OCI-M2 (cell line): ENCODE results near the gene NEK9.
"Not testable (repeated sequence)": the region's sequence is repeated elsewhere in the genome, so short reads cannot be mapped to it uniquely, and the experiment has no call there.

Source experiments
- DNase-seq: peaks from one replicate; lab custom pipeline; 2025; ENCODE audit not compliant: unreplicated experiment; lab: John Stamatoyannopoulos, UW

The NEK9 gene

DNA sequence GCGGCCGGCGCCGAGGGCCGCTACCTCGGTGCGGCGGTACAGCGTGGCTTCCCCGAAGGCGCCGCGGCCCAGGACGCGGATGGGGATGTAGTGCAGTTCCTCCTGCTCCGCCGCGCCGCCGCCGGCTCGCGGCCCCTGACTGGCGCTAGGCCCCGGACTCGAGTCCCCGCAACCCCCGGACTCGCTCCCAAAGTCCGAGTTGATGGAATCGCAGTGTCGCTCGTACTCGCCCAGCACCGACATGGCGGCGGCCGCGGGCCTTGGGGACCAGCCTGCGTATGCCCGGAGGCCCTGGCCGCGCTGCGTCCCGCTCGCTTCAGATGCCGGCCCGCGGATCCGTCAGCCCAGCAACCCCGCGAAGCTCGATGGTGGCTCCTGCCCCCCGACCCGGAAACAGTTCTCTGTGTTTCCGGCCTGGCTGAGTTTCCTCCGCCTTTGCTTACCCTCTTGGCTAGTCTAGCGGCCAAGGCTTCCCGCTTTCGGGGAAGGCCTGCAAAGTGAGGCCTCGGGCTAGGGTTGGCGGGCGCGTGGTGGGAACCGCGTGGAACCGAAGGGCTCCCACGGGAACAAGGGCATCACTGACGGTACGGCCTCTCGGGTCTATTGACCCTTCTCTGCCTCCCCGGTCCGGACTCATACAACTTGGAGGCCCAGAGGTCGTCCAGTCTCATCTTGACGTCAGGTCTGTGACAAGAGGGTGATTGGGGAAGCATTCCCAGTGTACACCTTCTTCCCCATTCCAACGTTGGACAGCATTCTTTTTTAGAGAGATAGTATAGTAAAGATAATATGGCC is at the start of gene NEK9:
NEK9 (minus strand) TSS at position 370 of the 795 bp plus-strand sequence; CDS start at position 243, 127 bp downstream.
- peak; percentile 46 for DNase-seq

DNA sequence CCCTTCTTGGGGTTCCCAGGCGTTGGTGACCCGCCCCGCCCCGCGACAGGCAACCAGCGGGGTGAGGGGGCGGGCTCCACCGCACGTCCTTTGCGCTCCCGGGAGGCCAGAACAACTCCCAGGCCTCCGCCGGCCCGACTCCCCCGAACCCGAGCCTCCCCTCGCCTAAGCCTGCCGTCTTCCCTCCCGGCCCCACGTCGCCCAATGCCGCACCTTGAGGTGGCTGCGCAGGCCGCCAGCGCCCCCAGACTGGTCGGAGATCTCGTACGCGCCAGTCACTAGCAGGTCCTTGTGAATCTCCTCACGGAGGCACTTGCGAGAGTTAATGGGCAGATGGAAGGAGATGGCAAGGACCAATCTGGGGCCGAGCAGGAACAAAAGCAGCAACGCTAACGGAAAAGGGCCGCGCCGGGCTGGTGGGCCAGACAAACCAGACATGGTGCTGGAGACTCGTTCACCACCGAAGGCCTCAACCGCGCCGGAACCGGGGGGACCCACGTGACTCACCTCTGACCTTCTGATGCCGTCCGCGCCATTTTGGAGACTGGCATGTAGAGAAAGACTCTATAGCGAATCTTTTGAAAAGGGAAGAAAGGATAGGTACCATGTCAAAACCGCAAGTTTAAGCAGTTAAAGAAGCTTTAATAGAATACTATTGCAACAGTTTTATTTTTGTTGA is 49.4 kb upstream of the NEK9 start, which contains the start of gene TMED10:
TMED10 (minus strand) TSS at position 471 of the 679 bp plus-strand sequence; CDS start at position 438, 33 bp downstream.
- no peak for DNase-seq

DNA sequence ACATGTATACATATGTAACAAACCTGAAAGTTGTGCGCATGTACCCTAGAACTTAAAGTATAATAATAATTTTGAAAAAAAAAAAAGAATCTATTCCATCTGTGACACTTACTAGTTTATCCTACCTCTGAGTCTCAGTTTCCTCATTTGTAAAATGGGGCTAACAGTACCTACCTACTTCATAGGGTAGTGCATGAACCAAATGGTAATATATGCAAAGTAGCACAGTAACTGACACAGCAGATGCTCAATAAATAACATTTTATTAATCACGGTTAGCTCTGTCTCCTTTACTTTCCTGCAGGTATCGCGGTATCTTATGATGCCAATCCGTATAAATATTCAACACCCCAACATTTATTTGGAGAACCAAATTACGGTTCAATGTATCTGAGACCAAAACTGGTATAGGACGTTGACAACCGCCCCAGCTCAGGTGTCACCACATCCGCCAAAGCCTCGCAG is 48.9 kb upstream of the NEK9 start:
- no peak for DNase-seq

DNA sequence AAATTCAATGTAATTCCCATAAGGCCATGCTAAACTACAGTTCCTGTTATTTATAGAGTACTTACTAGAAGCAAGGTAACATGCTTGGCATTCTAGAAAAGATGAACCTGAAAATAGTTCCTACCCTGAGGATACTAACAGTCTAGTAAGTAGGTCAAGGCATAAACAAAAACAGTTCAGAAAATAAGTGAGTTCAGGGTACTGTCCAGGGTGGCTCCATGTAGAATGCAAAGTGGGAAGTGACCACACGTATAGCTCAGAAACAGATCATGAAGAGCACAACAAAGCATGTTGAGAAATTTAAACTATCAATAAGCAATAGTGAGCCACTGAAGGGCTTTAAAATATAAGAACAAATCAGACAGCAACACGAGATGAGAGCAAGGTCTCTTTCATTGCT is 47.2 kb upstream of the NEK9 start:
- no peak for DNase-seq

DNA sequence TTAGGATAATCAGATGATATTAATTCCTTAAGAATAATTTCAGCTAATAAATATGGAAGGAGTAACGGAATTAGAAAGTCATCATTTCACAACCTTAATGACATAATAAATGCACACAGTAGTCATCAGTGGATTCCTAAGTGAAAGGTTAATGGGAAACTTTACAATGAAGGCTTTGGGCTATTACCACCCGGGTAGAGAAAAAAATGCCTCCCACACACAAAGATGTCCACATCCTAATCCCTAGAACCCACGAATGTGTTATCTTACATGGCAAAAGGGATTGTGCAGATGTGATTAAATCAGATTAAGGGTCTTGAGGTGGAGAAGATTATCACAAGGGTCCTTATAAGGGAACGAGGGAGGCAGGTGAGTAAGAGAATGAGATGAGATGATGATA is 43.9 kb upstream of the NEK9 start:
- no peak for DNase-seq

DNA sequence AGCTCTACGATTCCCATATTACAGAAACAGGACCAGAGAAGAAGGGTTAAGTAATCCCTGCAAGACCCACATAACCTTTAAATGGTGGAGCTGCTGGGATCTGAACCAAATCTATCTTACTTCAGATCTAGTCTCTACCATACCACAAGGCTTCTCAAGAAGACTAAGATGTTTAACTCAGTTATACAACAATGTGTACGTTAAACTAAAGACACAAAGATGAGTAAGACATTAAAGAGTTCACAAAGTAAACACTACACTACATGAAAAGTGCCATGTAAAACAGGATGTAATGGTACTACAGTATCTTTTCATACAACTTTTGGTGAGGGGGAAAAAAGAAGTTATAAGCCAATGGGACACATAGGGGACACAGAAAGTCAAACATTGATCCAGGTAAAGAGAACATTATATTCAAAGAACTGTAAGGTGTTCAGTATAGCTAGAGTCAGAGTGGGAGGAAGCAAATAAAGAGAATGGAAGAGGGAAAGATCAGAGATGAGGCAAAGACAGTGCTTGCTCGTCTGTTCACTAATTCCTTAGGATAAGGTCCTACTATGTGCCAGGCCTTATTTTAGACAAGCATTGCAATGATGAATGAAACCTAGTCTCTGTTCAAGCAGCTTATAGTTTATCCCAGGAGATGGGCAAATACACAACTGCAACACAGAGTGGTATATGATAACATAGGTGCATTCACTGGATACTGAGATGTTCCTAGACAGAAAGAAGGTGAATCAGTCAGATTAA is 41.9 kb upstream of the NEK9 start:
- DNase-seq, result no peak

GRCh38 chr14:75167325-75167724 is 40.5 kb upstream of the NEK9 start:
- DNase-seq, result no peak

DNA sequence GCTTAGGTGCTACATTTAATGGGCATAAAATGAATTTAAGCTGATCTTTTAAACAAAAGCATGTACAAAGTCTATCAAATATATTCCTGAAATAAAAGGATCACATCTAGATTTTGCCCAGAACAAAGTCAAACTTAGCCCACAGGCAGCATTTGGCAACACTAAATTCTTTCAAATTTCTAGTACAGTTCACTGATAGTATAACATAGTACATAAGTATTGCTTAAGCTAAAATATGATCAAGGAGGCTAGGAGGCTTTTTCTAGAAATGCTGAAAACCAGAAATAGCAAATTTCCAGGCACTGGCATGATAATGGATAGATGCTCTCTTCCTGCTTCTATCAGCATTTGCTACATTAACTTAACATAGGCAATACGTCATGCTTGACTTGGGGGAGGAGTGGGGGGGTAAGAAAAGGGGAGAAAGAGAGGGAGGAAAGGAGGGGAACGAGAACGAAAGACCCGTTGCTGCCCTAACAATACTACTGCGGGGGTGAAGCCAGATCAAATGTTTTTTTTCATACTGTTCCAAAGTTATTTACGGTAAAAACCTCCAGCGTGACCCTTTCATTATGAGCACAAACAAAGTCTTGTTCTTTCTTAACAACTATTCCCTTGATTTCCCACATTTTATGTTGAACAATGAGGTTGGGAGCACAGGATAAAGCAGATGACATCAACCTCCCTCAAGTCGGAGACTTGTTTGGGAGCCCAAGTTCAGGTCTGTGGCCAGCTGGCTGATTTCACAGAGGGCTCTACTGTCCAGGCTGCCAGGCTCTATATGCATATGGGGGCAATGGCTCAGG is 38.9 kb upstream of the NEK9 start:
- no peak for DNase-seq

- DNase-seq, result no peak
Measured at GRCh38 chr14:75164809-75165208, 38.0 kb upstream of the NEK9 start.

DNA sequence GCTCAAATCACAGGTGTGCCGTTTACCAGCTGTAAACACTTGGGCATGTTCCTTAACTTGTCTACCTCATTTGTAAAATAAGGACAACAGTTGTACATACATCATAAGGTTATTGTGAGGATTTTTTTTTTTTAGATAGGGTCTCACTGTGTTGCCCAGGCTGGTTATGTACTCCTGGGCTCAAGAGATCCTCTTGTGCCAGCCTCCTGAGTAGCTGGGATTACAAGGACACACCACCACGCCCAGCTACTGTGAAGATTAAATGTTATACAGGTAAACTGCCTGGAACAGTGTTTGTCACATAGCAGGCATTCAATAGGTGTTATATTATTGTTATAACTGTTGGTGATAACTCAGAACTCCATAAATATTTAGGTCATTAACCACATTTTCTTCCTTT is 36.8 kb upstream of the NEK9 start:
- DNase-seq, result no peak

GRCh38 chr14:75162631-75163030 is 35.8 kb upstream of the NEK9 start:
- DNase-seq, result no peak

GRCh38 chr14:75158843-75159614 is 32.2 kb upstream of the NEK9 start:
- no peak for DNase-seq

- DNase-seq, result no peak
Measured at GRCh38 chr14:75156901-75157300, 30.1 kb upstream of the NEK9 start.

DNA sequence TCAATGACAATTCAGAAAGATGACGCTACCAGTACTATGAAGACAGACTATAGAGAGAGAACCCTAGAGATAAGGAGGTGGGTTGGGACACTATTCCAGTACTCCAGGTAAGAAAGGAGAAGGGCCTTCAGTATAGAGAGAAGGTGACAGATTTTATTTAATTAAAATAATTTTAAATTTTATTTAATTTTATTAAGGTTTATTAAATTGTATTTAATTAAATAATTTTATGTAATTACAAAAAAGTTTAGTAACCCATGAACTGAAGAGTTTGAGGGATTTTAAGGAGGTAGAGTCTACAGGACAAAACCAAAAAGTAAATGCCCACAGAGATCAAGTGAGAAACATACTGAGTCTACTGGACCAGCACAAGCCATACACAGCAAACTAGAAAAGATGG is 29.3 kb upstream of the NEK9 start:
- DNase-seq, result no peak

GRCh38 chr14:75155169-75155568 is 28.3 kb upstream of the NEK9 start:
- DNase-seq, result no peak

GRCh38 chr14:75153295-75153694 is 26.4 kb upstream of the NEK9 start:
- no peak for DNase-seq

- no peak for DNase-seq
Measured at GRCh38 chr14:75151851-75152250, 25.0 kb upstream of the NEK9 start.

DNA sequence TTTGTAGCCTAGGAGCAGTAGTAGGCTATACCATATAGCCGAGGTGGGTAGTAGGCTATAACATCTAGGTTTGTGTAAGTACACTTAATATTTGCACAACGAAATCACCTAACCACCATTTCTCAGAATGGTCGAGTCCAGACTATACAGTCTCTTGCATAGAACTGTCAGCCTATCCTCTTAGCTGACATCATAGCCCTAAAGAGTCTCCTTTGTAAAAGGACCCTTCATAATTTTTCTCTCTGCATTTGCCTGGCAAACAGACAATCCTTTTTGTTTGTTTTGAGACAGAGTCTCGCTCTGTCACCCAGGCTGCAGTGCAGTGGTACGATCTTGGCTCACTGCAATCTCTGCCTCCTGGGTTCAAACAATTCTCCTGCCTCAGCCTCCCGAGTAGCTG is 23.8 kb upstream of the NEK9 start:
- not testable (repeated sequence) for DNase-seq

- no peak for DNase-seq
Measured at GRCh38 chr14:75150150-75150549, 23.3 kb upstream of the NEK9 start.
